Neuronal stem cell (in vitro differentiated cells): ENCODE results near the gene IRF3.

Experiments used
- DNase-seq: peaks from one replicate; pipeline ENCODE4 v3.0.0-alpha.2; 2013; ENCODE audit warnings: low spot score
- H2AFZ ChIP-seq: one replicate; pipeline ENCODE4 v1.6.1; 2013; ENCODE audit warnings: mild to moderate bottlenecking, low read length, inconsistent platforms
- H2AK5ac ChIP-seq: 2 replicates; pipeline ENCODE4 v1.6.1; 2013; ENCODE audit warnings: low read depth, mild to moderate bottlenecking, inconsistent platforms, low read length, moderate library complexity, mixed read lengths
- H2BK120ac ChIP-seq: 2 replicates; pipeline ENCODE4 v1.6.1; 2013; ENCODE audit warnings: low read depth, mild to moderate bottlenecking, inconsistent platforms, low read length, moderate library complexity, mixed read lengths
- H2BK12ac ChIP-seq: one replicate; pipeline ENCODE4 v1.6.1; 2013; ENCODE audit warnings: low read length, inconsistent platforms
- H2BK15ac ChIP-seq: 2 replicates; pipeline ENCODE4 v1.6.1; 2013; ENCODE audit warnings: mild to moderate bottlenecking, low read length, inconsistent platforms, mixed read lengths
- H2BK5ac ChIP-seq: one replicate; pipeline ENCODE4 v1.6.1; 2013; ENCODE audit warnings: inconsistent platforms, mild to moderate bottlenecking, low read length, moderate library complexity
- H3K14ac ChIP-seq: one replicate; pipeline ENCODE4 v1.6.1; 2013; ENCODE audit warnings: low read length, inconsistent platforms
- H3K18ac ChIP-seq: 2 replicates; pipeline ENCODE4 v1.6.1; 2013; ENCODE audit warnings: low read length, inconsistent platforms
- H3K23ac ChIP-seq: 2 replicates; pipeline ENCODE4 v1.6.1; 2013; ENCODE audit warnings: low read depth, mild to moderate bottlenecking, mixed read lengths, low read length, inconsistent platforms; ENCODE audit not compliant: poor library complexity
- H3K27ac ChIP-seq: replicated peaks from 3 replicates; pipeline ENCODE4 v1.5.1; 2013; ENCODE audit warnings: low read length, inconsistent platforms
- H3K27me3 ChIP-seq, 3 experiments: 2 replicates each; pipeline ENCODE4 v1.6.1; 2013; ENCODE audit warnings: low read length in 3 of 3, mild to moderate bottlenecking in 2 of 3, inconsistent platforms in 1 of 3, low read depth in 1 of 3, mixed read lengths in 1 of 3, moderate library complexity in 1 of 3; ENCODE audit not compliant: control insufficient read depth in 3 of 3, insufficient read depth in 3 of 3
- H3K36me3 ChIP-seq, 2 donors: replicated peaks in 1 of 2; 2 replicates each; pipeline ENCODE4 v1.6.1; 2013; ENCODE audit warnings: low read length in 2 of 2; ENCODE audit not compliant: control insufficient read depth in 2 of 2, insufficient read depth in 2 of 2
- H3K4ac ChIP-seq: 2 replicates; pipeline ENCODE4 v1.6.1; 2013; ENCODE audit warnings: inconsistent platforms, mild to moderate bottlenecking, low read length, moderate library complexity
- H3K4me1 ChIP-seq, 2 donors: 1 replicate in 1 of 2; 2 replicates in 1 of 2; pipeline ENCODE4 v1.6.1; 2013; ENCODE audit warnings: low read length in 2 of 2, low read depth in 1 of 2; ENCODE audit not compliant: control insufficient read depth in 2 of 2, insufficient read depth in 1 of 2
- H3K4me2 ChIP-seq: one replicate; pipeline ENCODE4 v1.6.1; 2013; ENCODE audit warnings: mild to moderate bottlenecking, low read length, inconsistent platforms; ENCODE audit not compliant: insufficient read depth, poor library complexity, severe bottlenecking
- H3K4me3 ChIP-seq, 2 donors: 2 replicates each; pipeline ENCODE4 v1.5.1; 2013; ENCODE audit warnings: low read length in 2 of 2, mild to moderate bottlenecking in 2 of 2, inconsistent platforms in 1 of 2, moderate library complexity in 1 of 2
- H3K79me1 ChIP-seq: one replicate; pipeline ENCODE4 v1.6.1; 2013; ENCODE audit warnings: low read depth, mild to moderate bottlenecking, inconsistent platforms, low read length, moderate library complexity
- H3K9ac ChIP-seq: one replicate; pipeline ENCODE4 v1.6.1; 2013; ENCODE audit warnings: mild to moderate bottlenecking, low read depth, low read length, inconsistent platforms; ENCODE audit not compliant: poor library complexity
- H3K9me3 ChIP-seq, 2 donors: replicated peaks in 1 of 2; 2 replicates each; pipeline versions ENCODE3 to v1.6.1; 2013; ENCODE audit warnings: low read length in 2 of 2, mild to moderate bottlenecking in 2 of 2, inconsistent platforms in 1 of 2, low read depth in 1 of 2, mixed read lengths in 1 of 2, moderate library complexity in 1 of 2; ENCODE audit not compliant: control insufficient read depth in 2 of 2, insufficient read depth in 1 of 2
- H4K8ac ChIP-seq: one replicate; pipeline ENCODE4 v1.6.1; 2013; ENCODE audit warnings: low read depth, mild to moderate bottlenecking, inconsistent platforms, low read length, moderate library complexity
- H4K91ac ChIP-seq: one replicate; pipeline ENCODE4 v1.6.1; 2013; ENCODE audit warnings: low read length, low read depth, mild to moderate bottlenecking, inconsistent platforms; ENCODE audit not compliant: poor library complexity
- WGBS, 2 donors: extraction: QIAGEN DNeasy Blood & Tissue Kit; methylation state at CpG; one replicate each; pipeline ENCODE4 v1.1.7; 2013; ENCODE audit warnings: missing lambda C conversion rate in 2 of 2, mixed read lengths in 1 of 2; ENCODE audit not compliant: insufficient read length in 2 of 2, insufficient replicate concordance in 1 of 2; ENCODE audit errors: extremely low coverage in 2 of 2; 5-methylcytosine and 5-hydroxymethylcytosine counted together

The IRF3 gene

DNA sequence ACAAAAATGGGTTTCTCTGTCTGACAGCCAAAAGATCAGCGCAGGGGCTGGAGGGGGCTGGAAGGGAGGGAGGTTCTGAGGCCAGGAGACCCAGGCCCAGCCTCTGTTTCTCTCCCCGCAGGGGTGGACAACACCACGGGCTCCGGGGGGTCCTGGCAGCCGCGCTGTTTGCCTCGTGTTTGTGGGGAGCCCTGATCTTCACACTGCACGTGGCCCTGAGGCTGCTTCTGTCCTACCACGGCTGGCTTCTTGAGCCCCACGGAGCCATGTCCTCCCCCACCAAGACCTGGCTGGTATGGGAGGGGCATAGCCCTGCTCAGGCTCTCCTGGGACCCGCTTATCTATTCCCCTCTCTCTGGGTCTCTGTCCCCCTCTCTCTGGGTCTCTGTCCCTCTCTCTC lies 34.9 kb upstream of the IRF3 start:
- no peaks in the 10 kb centered on the region for H3K9me3 ChIP-seq
- H3K27ac ChIP-seq: no peak overlapping the region
- no peak overlapping the region for H2BK120ac ChIP-seq
- no peak overlapping the region for H3K23ac ChIP-seq
- H4K91ac ChIP-seq: no peak overlapping the region
- H3K4me3 ChIP-seq: no peak overlapping the region
- no peak overlapping the region for H3K18ac ChIP-seq
- H2BK12ac ChIP-seq: no peak overlapping the region
- H2BK15ac ChIP-seq: no peak overlapping the region
- no peaks in the 10 kb centered on the region for H3K4me1 ChIP-seq
- DNase-seq: no peak
- H3K27me3 ChIP-seq: no peaks in the 10 kb centered on the region
- no peak overlapping the region for H2BK5ac ChIP-seq
- H4K8ac ChIP-seq: no peak overlapping the region
- H3K36me3 ChIP-seq: peaks cover 29 to 41% of the 10 kb centered on the region in 2 donors
- no peak overlapping the region for H3K4me2 ChIP-seq
- peaks cover 3% of the 10 kb centered on the region for H3K79me1 ChIP-seq
- no CpG with 5 or more reads among the region's 11 CpGs for WGBS, 2 donors
- no peak overlapping the region for H3K14ac ChIP-seq
- no peak overlapping the region for H2AK5ac ChIP-seq
- H3K9ac ChIP-seq: no peak overlapping the region
- H3K4ac ChIP-seq: no peak overlapping the region
- H2AFZ ChIP-seq: no peak overlapping the region

DNA sequence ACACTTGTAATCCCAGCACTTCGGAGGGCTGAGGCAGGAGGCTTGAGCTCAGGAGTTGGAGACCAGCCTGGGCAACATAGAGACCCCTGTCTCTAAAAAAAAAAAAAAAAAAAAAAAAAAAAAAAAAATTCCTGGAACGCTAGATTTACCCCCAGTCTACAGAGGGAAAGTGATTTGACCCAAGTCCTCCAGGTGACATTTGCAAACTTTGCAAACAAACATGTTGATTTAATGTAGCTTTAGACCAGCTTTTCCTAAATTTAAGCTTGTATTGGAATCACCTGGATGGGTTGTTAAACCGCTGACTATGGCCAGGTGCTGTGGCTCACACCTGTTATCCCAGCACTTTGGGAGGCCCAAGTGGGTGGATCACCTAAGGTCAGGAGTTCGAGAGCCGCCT lies 33.7 kb upstream of the IRF3 start:
- H3K9ac ChIP-seq: no peak overlapping the region
- no peak overlapping the region for H4K91ac ChIP-seq
- no peak overlapping the region for H3K14ac ChIP-seq
- no peak overlapping the region for H2BK15ac ChIP-seq
- H3K4me1 ChIP-seq: no peaks in the 10 kb centered on the region
- H3K9me3 ChIP-seq: peaks cover 0 to 2% of the 10 kb centered on the region in 2 donors
- H2AFZ ChIP-seq: no peak overlapping the region
- no peak overlapping the region for H2BK12ac ChIP-seq
- peaks cover 20 to 30% of the 10 kb centered on the region in 2 donors for H3K36me3 ChIP-seq
- H2BK120ac ChIP-seq: no peak overlapping the region
- H3K27ac ChIP-seq: no peak overlapping the region
- H3K23ac ChIP-seq: no peak overlapping the region
- no peak overlapping the region for H2AK5ac ChIP-seq
- no peak overlapping the region for H3K4me2 ChIP-seq
- no peak overlapping the region for H3K18ac ChIP-seq
- no peak overlapping the region for H4K8ac ChIP-seq
- H3K27me3 ChIP-seq: no peaks in the 10 kb centered on the region
- no peak for DNase-seq
- no peak overlapping the region for H3K4ac ChIP-seq
- no peak overlapping the region for H2BK5ac ChIP-seq
- peaks cover 3% of the 10 kb centered on the region for H3K79me1 ChIP-seq
- H3K4me3 ChIP-seq: no peak overlapping the region
- no CpG with 5 or more reads among the region's 5 CpGs for WGBS, 2 donors

DNA sequence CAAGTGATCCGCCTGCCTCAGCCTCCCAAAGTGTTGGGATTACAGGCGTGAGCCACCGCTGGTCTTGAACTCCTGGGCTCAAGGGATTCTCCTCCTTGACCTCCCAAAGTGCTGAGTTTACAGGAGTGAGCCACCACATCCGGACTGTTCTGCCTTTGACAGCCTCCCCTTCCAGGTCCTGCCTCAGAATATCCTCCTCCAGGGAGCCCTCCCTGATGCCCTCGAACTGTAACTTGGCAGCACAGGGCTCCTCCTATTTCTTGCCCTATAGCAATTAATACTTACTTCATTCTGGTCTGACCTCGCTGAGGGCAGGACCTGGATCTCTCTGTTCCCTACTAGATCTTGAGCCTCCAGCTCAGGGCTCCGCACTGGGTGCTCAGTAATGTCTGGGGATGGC lies 31.2 kb upstream of the IRF3 start:
- H3K9ac ChIP-seq: no peak overlapping the region
- no peak for DNase-seq

DNA sequence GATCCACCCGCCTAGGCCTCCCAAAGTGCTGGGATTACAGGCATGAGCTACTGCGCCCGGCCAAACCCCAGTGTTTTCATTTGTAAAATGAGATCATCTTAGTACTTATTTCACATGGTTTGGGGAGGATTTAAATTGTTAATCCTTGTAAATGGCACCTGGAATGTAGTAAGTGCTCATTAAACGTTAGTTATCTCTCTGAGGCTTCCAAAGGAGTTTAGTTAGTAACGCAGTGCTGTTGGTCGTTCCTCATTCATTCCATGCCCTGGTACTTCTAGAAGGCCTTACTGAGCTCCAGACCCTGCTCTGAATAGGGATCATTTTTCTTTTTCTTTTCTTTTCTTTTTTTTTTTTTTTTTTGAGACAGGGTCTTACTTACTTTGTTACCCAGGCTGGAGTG lies 30.5 kb upstream of the IRF3 start:
- Histone ChIP-seq H2AFZ (no peak overlapping the region), H3K23ac (no peak overlapping the region), H4K91ac (no peak overlapping the region), H3K9me3 (peaks cover 0 to 2% of the 10 kb centered on the region in 2 donors), H3K4me3 (no peak overlapping the region), H2AK5ac (no peak overlapping the region), H4K8ac (no peak overlapping the region), H3K4ac (no peak overlapping the region), H2BK120ac (no peak overlapping the region), H3K36me3 (peaks cover 19 to 34% of the 10 kb centered on the region in 2 donors), H2BK12ac (no peak overlapping the region), H3K4me1 (peaks cover 3 to 7% of the 10 kb centered on the region in 2 donors), H3K9ac (no peak overlapping the region), H2BK15ac (no peak overlapping the region), H2BK5ac (no peak overlapping the region), H3K18ac (no peak overlapping the region), H3K27ac (no peak overlapping the region), H3K27me3 (no peaks in the 10 kb centered on the region), H3K4me2 (no peak overlapping the region), H3K79me1 (peaks cover 2% of the 10 kb centered on the region), H3K14ac (no peak overlapping the region)
- no CpG with 5 or more reads among the region's 6 CpGs for WGBS, 2 donors
- DNase-seq: no peak

More for the DNA sequence above, 31.2 kb upstream of the IRF3 start:
- no peak overlapping the region for H3K23ac ChIP-seq
- no peak overlapping the region for H3K4ac ChIP-seq
- WGBS, 2 donors: no CpG with 5 or more reads among the region's 7 CpGs
- H3K27me3 ChIP-seq: no peaks in the 10 kb centered on the region
- H2AK5ac ChIP-seq: no peak overlapping the region
- H4K8ac ChIP-seq: no peak overlapping the region
- no peak overlapping the region for H2BK12ac ChIP-seq
- peaks cover 0 to 2% of the 10 kb centered on the region in 2 donors for H3K9me3 ChIP-seq
- H3K18ac ChIP-seq: no peak overlapping the region
- H3K4me2 ChIP-seq: no peak overlapping the region
- H2BK15ac ChIP-seq: no peak overlapping the region
- H2BK120ac ChIP-seq: no peak overlapping the region
- no peak overlapping the region for H2BK5ac ChIP-seq
- H3K4me3 ChIP-seq: no peak overlapping the region
- H3K79me1 ChIP-seq: peaks cover 5% of the 10 kb centered on the region
- no peak overlapping the region for H3K27ac ChIP-seq
- H3K36me3 ChIP-seq: peaks cover 19 to 37% of the 10 kb centered on the region in 2 donors
- no peak overlapping the region for H2AFZ ChIP-seq
- H4K91ac ChIP-seq: no peak overlapping the region
- peaks cover 3 to 5% of the 10 kb centered on the region in 2 donors for H3K4me1 ChIP-seq
- H3K14ac ChIP-seq: no peak overlapping the region
